Neural cell (in vitro differentiated cells): ENCODE data around the gene ADAMTS2. TPM values are rescaled to one million over a fixed set of nuclear protein-coding genes. Genes with fewer than 3 reads are reported as not detected.

Experiments used
- H2AFZ ChIP-seq: fragments of 200-600, 300-800 bp; sonication (generic), shearing (Covaris generic); 2 replicates; pipeline ENCODE4 v1.6.0; 2014; ENCODE audit warnings: low read depth, mild to moderate bottlenecking, antibody characterized with exemption, low read length, moderate library complexity
- H3F3A ChIP-seq: fragments of 200-600 bp; shearing (Covaris generic); 2 replicates; pipeline ENCODE4 v1.6.1; 2016; ENCODE audit warnings: mild to moderate bottlenecking, moderate library complexity, mixed read lengths, antibody characterized with exemption, low read length; ENCODE audit not compliant: insufficient read depth, poor library complexity, severe bottlenecking
- H3K27ac ChIP-seq: fragments of 200-600, 300-800 bp; sonication (generic), shearing (Covaris generic); 2 replicates; pipeline ENCODE4 v1.5.1; 2014; ENCODE audit warnings: mild to moderate bottlenecking, low read length, moderate library complexity
- H3K27me3 ChIP-seq: fragments of 300-800, 200-600 bp; sonication (generic), shearing (Covaris generic); 2 replicates; pipeline ENCODE4 v1.6.0; 2014; ENCODE audit warnings: mild to moderate bottlenecking, low read depth, low read length, moderate library complexity; ENCODE audit not compliant: insufficient read depth
- H3K36me3 ChIP-seq: fragments of 300-800, 200-600 bp; sonication (generic), shearing (Covaris generic); 2 replicates; pipeline ENCODE4 v1.5.1; 2014; ENCODE audit warnings: mild to moderate bottlenecking, antibody characterized with exemption, low read length, moderate library complexity; ENCODE audit not compliant: insufficient read depth
- H3K4me2 ChIP-seq: fragments of 300-800, 200-600 bp; sonication (generic), shearing (Covaris generic); 2 replicates; pipeline ENCODE4 v1.6.0; 2014; ENCODE audit warnings: mild to moderate bottlenecking, low read length
- H3K4me3 ChIP-seq: fragments of 300-800, 200-600 bp; sonication (generic), shearing (Covaris generic); 2 replicates; pipeline ENCODE4 v1.5.1; 2014; ENCODE audit warnings: mild to moderate bottlenecking, low read length, moderate library complexity
- H3K79me2 ChIP-seq: fragments of 200-600 bp; shearing (Covaris generic); replicated peaks from 2 replicates; pipeline ENCODE4 v1.6.0; 2014; ENCODE audit warnings: mild to moderate bottlenecking, low read length, moderate library complexity; ENCODE audit not compliant: insufficient read depth
- H3K9ac ChIP-seq: fragments of 300-800, 200-600 bp; sonication (generic), shearing (Covaris generic); 2 replicates; pipeline ENCODE4 v1.6.1; 2016; ENCODE audit warnings: mild to moderate bottlenecking, low read length, mixed read lengths
- H3K9me2 ChIP-seq: fragments of 200-600 bp; shearing (Covaris generic); 2 replicates; pipeline ENCODE4 v1.6.1; 2016; ENCODE audit warnings: mild to moderate bottlenecking, low read length, mixed read lengths; ENCODE audit not compliant: insufficient read depth
- H3K9me3 ChIP-seq: fragments of 200-600, 300-800 bp; sonication (generic), shearing (Covaris generic); 2 replicates; pipeline ENCODE4 v1.6.1; 2016; ENCODE audit warnings: mild to moderate bottlenecking, mixed run types, low read length, moderate library complexity, mixed read lengths
- H4K20me1 ChIP-seq: fragments of 200-600 bp; shearing (Covaris generic); 2 replicates; pipeline ENCODE4 v1.6.1; 2016; ENCODE audit warnings: mild to moderate bottlenecking, mixed run types; ENCODE audit not compliant: insufficient read depth
- EP300 ChIP-seq: fragments of 450-650 bp; conservative IDR thresholded peaks from 2 replicates; pipeline ENCODE4 v1.6.1; 2014; ENCODE audit warnings: antibody characterized with exemption, mild to moderate bottlenecking, moderate library complexity; ENCODE audit not compliant: poor library complexity, severe bottlenecking
- EZH2 ChIP-seq: fragments of 200-600, 300-800 bp; shearing (Covaris generic), sonication (generic); IDR thresholded peaks from 2 replicates; pipeline ENCODE4 v1.6.1; 2014; ENCODE audit warnings: antibody characterized with exemption, low read length, borderline replicate concordance, mild to moderate bottlenecking; ENCODE audit not compliant: insufficient read depth, poor library complexity, severe bottlenecking
- MXI1 ChIP-seq: fragments of 450-650 bp; conservative IDR thresholded peaks from 2 replicates; pipeline ENCODE4 v1.6.1; 2014; ENCODE audit warnings: antibody characterized with exemption, mild to moderate bottlenecking; ENCODE audit not compliant: poor library complexity, severe bottlenecking
- POLR2AphosphoS5 ChIP-seq: IDR thresholded peaks from 2 replicates; pipeline ENCODE4 v1.6.1; 2012
- RAD21 ChIP-seq: fragments of 450-650 bp; conservative IDR thresholded peaks from 2 replicates; pipeline ENCODE4 v1.6.1; 2014; ENCODE audit warnings: antibody characterized with exemption, mild to moderate bottlenecking, moderate library complexity
- SMC3 ChIP-seq: fragments of 450-650 bp; conservative IDR thresholded peaks from 2 replicates; pipeline ENCODE4 v1.6.1; 2014; ENCODE audit warnings: antibody characterized with exemption, mild to moderate bottlenecking, moderate library complexity; ENCODE audit not compliant: poor library complexity
- TAF1 ChIP-seq: IDR thresholded peaks from 2 replicates; pipeline ENCODE4 v1.6.1; 2012; ENCODE audit warnings: low read depth
- polyA plus RNA-seq: library from polyadenylated mRNA; depleted of rRNA; stranded (reverse); fragments of >200 nt; gene quantifications from 2 replicates; pipeline ENCODE4 v1.2.3, GENCODE V29; 2014
- TF ChIP-seq, protein P1 (sequence below): IDR thresholded peaks from 2 replicates; pipeline ENCODE4 v1.6.1; 2012; ENCODE audit warnings: borderline replicate concordance
- TF ChIP-seq, protein P2 (sequence below): fragments of 450-650 bp; IDR thresholded peaks from 2 replicates; pipeline ENCODE4 v1.5.1; 2014; ENCODE audit warnings: antibody characterized with exemption, mild to moderate bottlenecking, moderate library complexity; ENCODE audit not compliant: poor library complexity, severe bottlenecking

ADAMTS2 gene
- polyA plus RNA-seq, 1 donor from 2014 or later, result 0.61 TPM

DNA sequence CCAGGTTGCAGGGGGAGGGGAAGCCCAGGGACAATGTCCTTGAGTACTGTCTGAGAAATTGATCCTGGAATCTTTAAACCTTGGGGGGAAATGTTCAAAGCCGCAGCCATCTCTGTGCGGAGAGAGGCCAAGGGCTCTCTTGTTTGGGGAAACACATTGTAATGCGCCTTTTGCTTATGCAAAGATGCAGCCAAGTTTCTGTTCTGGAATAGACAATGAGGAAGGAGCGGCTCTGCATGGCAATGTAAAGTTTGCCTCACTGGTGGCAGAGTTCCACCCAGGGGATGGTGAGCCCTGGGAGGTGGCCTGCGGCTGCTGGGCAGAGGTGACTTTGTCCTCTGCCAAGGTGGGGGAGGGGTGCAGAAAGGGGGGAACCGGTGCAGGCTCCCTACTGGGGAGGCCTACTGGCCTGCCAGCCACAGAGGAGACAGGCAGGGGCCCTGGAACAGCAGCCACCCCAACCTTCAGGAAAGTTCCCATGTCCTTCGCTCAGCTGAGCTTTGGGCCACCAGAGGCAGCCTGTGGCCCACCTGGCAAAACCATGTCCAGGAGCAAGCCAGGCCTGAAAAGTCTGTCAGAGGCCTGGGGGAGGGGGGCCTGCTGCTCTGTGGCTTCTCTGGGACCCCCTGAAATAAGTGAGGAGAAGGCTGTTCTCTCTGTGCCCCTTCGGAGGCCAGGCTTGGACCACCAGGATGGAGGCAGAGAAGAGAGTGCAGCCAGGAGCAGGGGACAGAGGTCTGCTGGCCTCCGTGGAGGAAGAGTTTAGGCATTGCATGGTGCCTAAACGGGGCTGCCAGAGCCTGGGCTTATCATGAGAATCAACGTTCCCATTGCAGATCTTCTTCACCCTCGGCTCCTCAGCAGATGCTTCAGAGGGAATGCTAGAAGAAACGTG is 157.3 kb downstream of the ADAMTS2 start:
- Histone ChIP-seq H3F3A (no peaks in the 10 kb centered on the region), H3K27me3 (no peaks in the 10 kb centered on the region), H3K4me2 (no peak overlapping the region), H3K79me2 (no peaks in the 10 kb centered on the region), H3K36me3 (no peaks in the 10 kb centered on the region), H3K9ac (no peak overlapping the region), H3K9me2 (no peaks in the 10 kb centered on the region), H3K9me3 (no peaks in the 10 kb centered on the region), H2AFZ (no peak overlapping the region), H3K4me3 (no peak overlapping the region), H4K20me1 (no peaks in the 10 kb centered on the region), H3K27ac (no peak overlapping the region)
- TF ChIP-seq TAF1, result no peak
- TF ChIP-seq MXI1, result no peak
- TF ChIP-seq, protein P1, sequence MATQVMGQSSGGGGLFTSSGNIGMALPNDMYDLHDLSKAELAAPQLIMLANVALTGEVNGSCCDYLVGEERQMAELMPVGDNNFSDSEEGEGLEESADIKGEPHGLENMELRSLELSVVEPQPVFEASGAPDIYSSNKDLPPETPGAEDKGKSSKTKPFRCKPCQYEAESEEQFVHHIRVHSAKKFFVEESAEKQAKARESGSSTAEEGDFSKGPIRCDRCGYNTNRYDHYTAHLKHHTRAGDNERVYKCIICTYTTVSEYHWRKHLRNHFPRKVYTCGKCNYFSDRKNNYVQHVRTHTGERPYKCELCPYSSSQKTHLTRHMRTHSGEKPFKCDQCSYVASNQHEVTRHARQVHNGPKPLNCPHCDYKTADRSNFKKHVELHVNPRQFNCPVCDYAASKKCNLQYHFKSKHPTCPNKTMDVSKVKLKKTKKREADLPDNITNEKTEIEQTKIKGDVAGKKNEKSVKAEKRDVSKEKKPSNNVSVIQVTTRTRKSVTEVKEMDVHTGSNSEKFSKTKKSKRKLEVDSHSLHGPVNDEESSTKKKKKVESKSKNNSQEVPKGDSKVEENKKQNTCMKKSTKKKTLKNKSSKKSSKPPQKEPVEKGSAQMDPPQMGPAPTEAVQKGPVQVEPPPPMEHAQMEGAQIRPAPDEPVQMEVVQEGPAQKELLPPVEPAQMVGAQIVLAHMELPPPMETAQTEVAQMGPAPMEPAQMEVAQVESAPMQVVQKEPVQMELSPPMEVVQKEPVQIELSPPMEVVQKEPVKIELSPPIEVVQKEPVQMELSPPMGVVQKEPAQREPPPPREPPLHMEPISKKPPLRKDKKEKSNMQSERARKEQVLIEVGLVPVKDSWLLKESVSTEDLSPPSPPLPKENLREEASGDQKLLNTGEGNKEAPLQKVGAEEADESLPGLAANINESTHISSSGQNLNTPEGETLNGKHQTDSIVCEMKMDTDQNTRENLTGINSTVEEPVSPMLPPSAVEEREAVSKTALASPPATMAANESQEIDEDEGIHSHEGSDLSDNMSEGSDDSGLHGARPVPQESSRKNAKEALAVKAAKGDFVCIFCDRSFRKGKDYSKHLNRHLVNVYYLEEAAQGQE, result no peak
- TF ChIP-seq, protein P2, sequence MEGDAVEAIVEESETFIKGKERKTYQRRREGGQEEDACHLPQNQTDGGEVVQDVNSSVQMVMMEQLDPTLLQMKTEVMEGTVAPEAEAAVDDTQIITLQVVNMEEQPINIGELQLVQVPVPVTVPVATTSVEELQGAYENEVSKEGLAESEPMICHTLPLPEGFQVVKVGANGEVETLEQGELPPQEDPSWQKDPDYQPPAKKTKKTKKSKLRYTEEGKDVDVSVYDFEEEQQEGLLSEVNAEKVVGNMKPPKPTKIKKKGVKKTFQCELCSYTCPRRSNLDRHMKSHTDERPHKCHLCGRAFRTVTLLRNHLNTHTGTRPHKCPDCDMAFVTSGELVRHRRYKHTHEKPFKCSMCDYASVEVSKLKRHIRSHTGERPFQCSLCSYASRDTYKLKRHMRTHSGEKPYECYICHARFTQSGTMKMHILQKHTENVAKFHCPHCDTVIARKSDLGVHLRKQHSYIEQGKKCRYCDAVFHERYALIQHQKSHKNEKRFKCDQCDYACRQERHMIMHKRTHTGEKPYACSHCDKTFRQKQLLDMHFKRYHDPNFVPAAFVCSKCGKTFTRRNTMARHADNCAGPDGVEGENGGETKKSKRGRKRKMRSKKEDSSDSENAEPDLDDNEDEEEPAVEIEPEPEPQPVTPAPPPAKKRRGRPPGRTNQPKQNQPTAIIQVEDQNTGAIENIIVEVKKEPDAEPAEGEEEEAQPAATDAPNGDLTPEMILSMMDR, result no peak
- no peak for TF ChIP-seq POLR2AphosphoS5
- TF ChIP-seq EZH2, result no peak

DNA sequence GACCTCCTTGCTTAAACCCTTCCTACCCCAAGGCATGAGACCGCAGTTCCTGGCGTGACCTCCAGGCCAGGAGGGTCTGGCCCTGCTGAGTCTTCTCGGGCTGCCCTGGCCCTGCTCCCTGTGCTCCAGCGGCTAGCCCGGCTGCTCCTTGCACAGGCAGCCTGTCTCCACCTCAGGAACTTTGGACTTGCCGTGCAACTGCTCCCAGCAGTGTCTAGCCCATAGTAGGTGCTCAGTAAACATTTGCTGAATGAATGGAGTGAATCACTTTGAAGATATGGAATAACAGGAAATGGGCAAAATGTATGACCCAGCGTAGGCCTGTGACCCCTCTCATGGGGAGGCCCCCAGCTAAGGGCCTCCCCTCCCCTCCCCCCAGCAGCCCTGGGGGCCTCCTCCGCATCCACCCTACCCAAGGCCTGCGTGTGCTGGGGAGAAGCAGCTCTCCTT is 158.0 kb downstream of the ADAMTS2 start:
- Histone ChIP-seq H3K79me2 (no peaks in the 10 kb centered on the region), H2AFZ (no peak overlapping the region), H3K4me2 (no peak overlapping the region), H3F3A (no peaks in the 10 kb centered on the region), H3K9me3 (no peaks in the 10 kb centered on the region), H3K4me3 (no peak overlapping the region), H3K9ac (no peak overlapping the region), H3K36me3 (no peaks in the 10 kb centered on the region), H3K27ac (no peak overlapping the region), H3K27me3 (no peaks in the 10 kb centered on the region), H3K9me2 (no peaks in the 10 kb centered on the region), H4K20me1 (no peaks in the 10 kb centered on the region)
- TF ChIP-seq EP300, result no peak
- TF ChIP-seq POLR2AphosphoS5, result no peak
- no peak for TF ChIP-seq SMC3
- no peak for TF ChIP-seq TAF1
- no peak for TF ChIP-seq MXI1
- TF ChIP-seq, protein P2, result no peak
- TF ChIP-seq EZH2, result no peak
- TF ChIP-seq RAD21, result no peak
- TF ChIP-seq, protein P1, result no peak
